NCI-H2227 treated with DMSO at 0.1 percent for 48 hours (cell line): Measurements from ENCODE around the gene RIT1.

Source experiments
- DNase-seq: peaks from one replicate; lab custom pipeline; 2025; lab: John Stamatoyannopoulos, UW

The RIT1 gene

GRCh38 chr1:155890251-155890650 is 20.9 kb downstream of the RIT1 start:
- no peak for DNase-seq

- DNase-seq, result no peak
Observed at GRCh38 chr1:155889566-155889965, 21.6 kb downstream of the RIT1 start.

- DNase-seq, result no peak
Observed at GRCh38 chr1:155888481-155888880, 22.7 kb downstream of the RIT1 start.

- DNase-seq, result no peak
Observed at GRCh38 chr1:155884982-155885381, 26.2 kb downstream of the RIT1 start.

GRCh38 chr1:155884031-155884960 is 26.9 kb downstream of the RIT1 start:
- no peak for DNase-seq

GRCh38 chr1:155882766-155883165 is 28.4 kb downstream of the RIT1 start:
- DNase-seq, result no peak

- no peak for DNase-seq
Observed at GRCh38 chr1:155882235-155882634, 28.9 kb downstream of the RIT1 start.

- no peak for DNase-seq
Observed at GRCh38 chr1:155880950-155881349, 30.2 kb downstream of the RIT1 start.

- no peak for DNase-seq
Observed at GRCh38 chr1:155880251-155880650, 30.9 kb downstream of the RIT1 start.

GRCh38 chr1:155877945-155878344 is 33.2 kb downstream of the RIT1 start:
- DNase-seq, result no peak

- DNase-seq, result peak; percentile 57
Observed at GRCh38 chr1:155873860-155874259, 37.3 kb downstream of the RIT1 start.

- no peak for DNase-seq
Observed at GRCh38 chr1:155872527-155872926, 38.6 kb downstream of the RIT1 start.

- peak; percentile 49 for DNase-seq
Observed at GRCh38 chr1:155871390-155871789, 39.8 kb downstream of the RIT1 start.

- DNase-seq, result no peak
Observed at GRCh38 chr1:155867766-155868165, 43.4 kb downstream of the RIT1 start.

- DNase-seq, result no peak
Observed at GRCh38 chr1:155864393-155864792, 46.8 kb downstream of the RIT1 start.

GRCh38 chr1:155861896-155862295 is 49.3 kb downstream of the RIT1 start:
- no peak for DNase-seq

- DNase-seq, result no peak
Observed at GRCh38 chr1:155860970-155861510, 50.1 kb downstream of the RIT1 start.

GRCh38 chr1:155859881-155860871 is 51.0 kb downstream of the RIT1 start:
- peak; percentile 91 for DNase-seq

GRCh38 chr1:155859234-155859829 is 51.8 kb downstream of the RIT1 start, which contains the start of gene SYT11:
Gene SYT11, plus strand, starts transcription at chr1:155859567. Its CDS starts 195 bp downstream, at chr1:155859762.
- peak; percentile 97 for DNase-seq

- no peak for DNase-seq
Observed at GRCh38 chr1:155858800-155859233, 52.3 kb downstream of the RIT1 start.
